Measurements from ENCODE around the gene HOMER3. TPM values are rescaled to one million over a fixed set of nuclear protein-coding genes. Genes with fewer than 3 reads are reported as not detected.

Gene HOMER3
- total RNA-seq, 1 experiment from 2014 or later, result 20.2 TPM

- Mint-ChIP-seq H3K4me1 (ENCODE audit: low read depth, unreplicated experiment) (no peaks in the 10 kb centered on the region), H3K36me3 (ENCODE audit: insufficient read depth, unreplicated experiment) (no peaks in the 10 kb centered on the region), H3K27me3 (ENCODE audit: unreplicated experiment) (no peaks in the 10 kb centered on the region), H3K4me3 (ENCODE audit: low read depth, unreplicated experiment) (no peak overlapping the region), H3K27ac (ENCODE audit: unreplicated experiment) (no peak overlapping the region), H3K9me3 (ENCODE audit: low read depth, unreplicated experiment) (no peaks in the 10 kb centered on the region)
- no peak for TF ChIP-seq CTCF (IDR thresholded peaks at IDR 0.05; ENCODE audit: unreplicated experiment)
- CTCF ChIA-PET, result no interaction called here
- DNase-seq, result no peak
- BruUV-seq (replicated peaks), result no TSS peak
- intact Hi-C loops (cut with micrococcal nuclease; ENCODE audit: unreplicated experiment), result loop anchor here (5.0 kb wide), 1 partner anchor 88 kb away; the partner anchor contains the start of gene CERS1
Measured at GRCh38 chr19:18985257-18985656, 44.2 kb upstream of the HOMER3 start.

GRCh38 chr19:18984251-18984650 lies 43.2 kb upstream of the HOMER3 start:
- Mint-ChIP-seq H3K36me3 (ENCODE audit: insufficient read depth, unreplicated experiment) (no peaks in the 10 kb centered on the region), H3K4me1 (ENCODE audit: low read depth, unreplicated experiment) (no peaks in the 10 kb centered on the region), H3K9me3 (ENCODE audit: low read depth, unreplicated experiment) (no peaks in the 10 kb centered on the region), H3K27me3 (ENCODE audit: unreplicated experiment) (no peaks in the 10 kb centered on the region), H3K27ac (ENCODE audit: unreplicated experiment) (no peak overlapping the region), H3K4me3 (ENCODE audit: low read depth, unreplicated experiment) (no peak overlapping the region)
- no peak for TF ChIP-seq CTCF (IDR thresholded peaks at IDR 0.05; ENCODE audit: unreplicated experiment)
- DNase-seq, result no peak
- intact Hi-C loops (cut with micrococcal nuclease; ENCODE audit: unreplicated experiment), result no loop called here
- no TSS peak for BruUV-seq (replicated peaks)
- CTCF ChIA-PET, result no interaction called here

- no peak for TF ChIP-seq CTCF (IDR thresholded peaks at IDR 0.05; ENCODE audit: unreplicated experiment)
- BruUV-seq (replicated peaks), result no TSS peak
- Mint-ChIP-seq H3K36me3 (ENCODE audit: insufficient read depth, unreplicated experiment) (no peaks in the 10 kb centered on the region), H3K27ac (ENCODE audit: unreplicated experiment) (no peak overlapping the region), H3K27me3 (ENCODE audit: unreplicated experiment) (no peaks in the 10 kb centered on the region), H3K9me3 (ENCODE audit: low read depth, unreplicated experiment) (no peaks in the 10 kb centered on the region), H3K4me1 (ENCODE audit: low read depth, unreplicated experiment) (no peaks in the 10 kb centered on the region), H3K4me3 (ENCODE audit: low read depth, unreplicated experiment) (no peak overlapping the region)
- CTCF ChIA-PET, result interaction anchor here (0.6 kb wide), 1 partner anchor 220 kb away, joined by 3 read pairs; no protein-coding TSS in a partner anchor
- no peak for DNase-seq
- intact Hi-C loops (cut with micrococcal nuclease; ENCODE audit: unreplicated experiment), result no loop called here
Measured at GRCh38 chr19:18982669-18983068, 41.7 kb upstream of the HOMER3 start.

GRCh38 chr19:18980432-18981020 lies 39.5 kb upstream of the HOMER3 start:
- Mint-ChIP-seq H3K4me1 (ENCODE audit: low read depth, unreplicated experiment) (no peaks in the 10 kb centered on the region), H3K9me3 (ENCODE audit: low read depth, unreplicated experiment) (no peaks in the 10 kb centered on the region)

More at GRCh38 chr19:18980432-18981020, 39.5 kb upstream of the HOMER3 start:
- no peaks in the 10 kb centered on the region for H3K36me3 Mint-ChIP-seq (ENCODE audit: insufficient read depth, unreplicated experiment)
- intact Hi-C loops (cut with micrococcal nuclease; ENCODE audit: unreplicated experiment), result no loop called here
- DNase-seq, result no peak
- no peaks in the 10 kb centered on the region for H3K27me3 Mint-ChIP-seq (ENCODE audit: unreplicated experiment)
- no TSS peak for BruUV-seq (replicated peaks)
- CTCF ChIA-PET, result no interaction called here
- no peak overlapping the region for H3K27ac Mint-ChIP-seq (ENCODE audit: unreplicated experiment)
- no peak overlapping the region for H3K4me3 Mint-ChIP-seq (ENCODE audit: low read depth, unreplicated experiment)
- TF ChIP-seq CTCF (IDR thresholded peaks at IDR 0.05; ENCODE audit: unreplicated experiment), result no peak
